Muscle of arm (tissue), 12 donors: ENCODE data around the gene POLR3K. TPM values are rescaled to one million over a fixed set of nuclear protein-coding genes. Genes with fewer than 3 reads are reported as not detected.

ENCODE experiments used
- DNase-seq: peaks from one replicate; pipeline ENCODE4 v3.0.0-alpha.2; 2013
- polyA plus RNA-seq, 12 donors: library from polyadenylated mRNA; unstranded; fragments of 120-200 nt; gene quantifications; one replicate each; pipeline ENCODE4 v1.2.1, GENCODE V29; 2013; ENCODE audit not compliant: insufficient read length in 12 of 12

Gene POLR3K
- polyA plus RNA-seq, 12 donors, result 6.0 to 13.5 (median 7.8) TPM; not detected in 1

GRCh38 chr16:67183-67791, 13.9 kb upstream of the POLR3K start:
- DNase-seq, result no peak

DNA sequence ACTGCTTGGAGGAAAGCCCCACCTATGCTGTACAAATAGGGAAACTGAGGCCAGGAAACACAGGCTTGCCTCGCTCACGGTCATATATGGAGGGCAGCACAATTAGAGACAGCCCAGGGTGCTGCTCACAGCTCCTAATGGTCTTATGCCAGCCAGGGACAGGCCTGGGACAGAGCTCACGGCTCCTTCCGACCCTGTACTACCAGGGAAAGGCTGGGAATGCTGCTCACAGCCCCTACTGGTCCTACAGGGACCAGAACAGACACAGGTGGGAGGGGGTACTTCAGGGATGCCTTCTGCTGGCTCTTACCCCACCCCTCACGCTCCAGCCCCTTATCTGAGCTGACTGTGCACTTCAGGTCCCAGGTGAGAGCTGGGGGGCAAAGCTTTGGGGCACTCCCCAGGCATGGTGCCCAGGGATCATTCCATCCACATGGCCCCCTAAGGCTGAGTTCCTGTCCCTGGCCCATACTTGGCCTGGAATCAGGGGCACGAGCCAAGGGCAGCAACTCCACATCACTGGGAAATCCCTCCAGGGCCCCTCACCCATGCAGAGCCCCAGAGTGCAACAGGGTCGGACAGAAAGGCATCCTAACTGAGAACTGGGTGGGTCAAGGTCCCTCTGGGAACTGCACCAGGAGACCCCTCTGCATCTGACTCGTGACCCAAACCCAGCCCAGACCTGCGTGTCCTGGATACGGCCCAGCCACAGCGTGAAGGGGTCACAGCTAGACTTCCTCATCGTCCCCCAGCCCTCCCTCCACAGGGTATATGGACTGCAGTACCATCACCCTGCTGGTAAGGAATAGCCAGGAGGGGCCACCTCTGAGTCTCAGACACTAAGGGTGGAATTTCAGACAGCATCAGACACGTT, 13.1 kb upstream of the POLR3K start:
- no peak for DNase-seq

GRCh38 chr16:65745-66144, 12.3 kb upstream of the POLR3K start:
- no peak for DNase-seq

- no peak for DNase-seq
Observed at GRCh38 chr16:64914-65255, 11.5 kb upstream of the POLR3K start.

DNA sequence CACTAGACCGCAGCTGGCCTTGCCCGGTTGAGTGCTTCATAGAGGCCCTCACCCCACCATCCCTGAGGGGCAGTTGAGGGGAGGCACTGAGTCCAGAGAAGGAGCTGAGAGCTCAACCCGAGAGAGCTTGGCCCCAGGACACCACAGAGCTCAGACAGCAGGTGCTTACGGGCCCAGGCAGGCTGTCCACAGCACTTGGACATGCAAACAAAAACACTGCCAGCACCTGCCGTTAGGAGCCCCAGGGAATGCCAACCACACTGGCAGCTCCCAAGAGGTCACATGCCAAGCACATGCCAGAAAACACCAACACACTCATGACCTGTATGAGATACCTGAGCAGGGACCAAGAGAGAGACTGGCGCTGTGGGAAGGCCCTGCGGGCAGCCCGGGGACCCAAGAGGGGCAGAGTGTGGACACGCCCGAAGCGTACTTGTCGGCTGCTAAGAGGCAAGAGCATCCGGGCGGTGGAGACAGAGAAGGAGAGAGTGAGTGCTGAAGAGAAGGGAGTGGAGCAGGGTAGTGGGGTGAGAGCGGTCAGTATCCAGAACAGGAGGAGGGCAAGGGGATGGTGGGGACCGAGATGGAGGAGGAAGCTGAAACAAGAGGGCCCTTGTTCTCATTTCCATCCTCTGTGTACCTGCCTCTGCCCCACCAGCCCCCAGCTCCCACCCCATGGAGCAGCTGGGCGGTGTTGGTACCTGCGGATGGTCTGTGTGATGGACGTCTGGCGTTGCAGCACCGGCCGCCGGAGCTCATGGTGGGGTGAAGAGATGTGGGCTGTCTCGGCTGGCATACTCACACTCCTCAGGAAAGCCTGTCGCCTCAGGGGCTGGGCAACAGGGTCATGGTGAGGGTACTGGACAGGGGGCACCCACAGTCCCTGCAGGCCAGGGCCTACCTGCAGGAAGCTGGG, 10.8 kb upstream of the POLR3K start:
- DNase-seq, result no peak

- no peak for DNase-seq
Observed at GRCh38 chr16:63466-63865, 10.1 kb upstream of the POLR3K start.

GRCh38 chr16:62968-63391, 9.6 kb upstream of the POLR3K start:
- no peak for DNase-seq

DNA sequence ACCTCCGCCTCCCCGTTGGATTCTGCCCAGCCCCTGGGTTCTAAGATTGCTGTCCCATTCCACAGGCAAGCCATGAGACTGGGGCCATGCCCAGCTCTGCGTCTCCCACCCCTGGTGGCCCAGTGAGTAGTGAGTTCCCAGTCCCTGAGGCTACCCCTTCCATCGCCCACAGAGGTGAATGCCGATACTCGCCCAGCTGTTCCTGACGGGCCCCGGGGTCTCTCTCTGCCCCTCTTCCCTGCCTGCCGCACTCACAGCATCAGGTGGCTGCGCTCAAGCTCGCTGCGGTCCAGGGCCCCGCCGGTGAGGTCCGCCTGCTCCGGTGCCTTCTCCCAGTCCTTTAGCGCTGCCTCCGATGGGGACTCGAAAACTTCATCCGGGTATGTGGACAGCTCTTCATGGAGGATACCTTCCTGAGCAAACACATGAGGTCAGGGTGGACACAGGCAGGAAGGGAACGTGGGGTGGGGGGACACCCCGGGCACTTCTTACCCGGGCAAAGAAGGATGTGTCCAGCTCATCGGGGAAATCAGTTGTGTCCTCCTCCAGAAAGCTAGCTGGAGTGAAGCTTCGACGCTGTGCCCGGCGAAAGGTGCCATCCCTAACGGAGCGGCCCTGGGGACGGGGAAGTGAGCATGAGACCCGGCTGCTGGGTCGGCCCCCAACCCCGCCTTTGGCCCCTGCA, 9.0 kb upstream of the POLR3K start:
- no peak for DNase-seq

GRCh38 chr16:61879-62281, 8.5 kb upstream of the POLR3K start:
- DNase-seq, result no peak

- DNase-seq, result no peak
Observed at GRCh38 chr16:60929-61878, 7.8 kb upstream of the POLR3K start.

- no peak for DNase-seq
Observed at GRCh38 chr16:60166-60565, 6.8 kb upstream of the POLR3K start.

DNA sequence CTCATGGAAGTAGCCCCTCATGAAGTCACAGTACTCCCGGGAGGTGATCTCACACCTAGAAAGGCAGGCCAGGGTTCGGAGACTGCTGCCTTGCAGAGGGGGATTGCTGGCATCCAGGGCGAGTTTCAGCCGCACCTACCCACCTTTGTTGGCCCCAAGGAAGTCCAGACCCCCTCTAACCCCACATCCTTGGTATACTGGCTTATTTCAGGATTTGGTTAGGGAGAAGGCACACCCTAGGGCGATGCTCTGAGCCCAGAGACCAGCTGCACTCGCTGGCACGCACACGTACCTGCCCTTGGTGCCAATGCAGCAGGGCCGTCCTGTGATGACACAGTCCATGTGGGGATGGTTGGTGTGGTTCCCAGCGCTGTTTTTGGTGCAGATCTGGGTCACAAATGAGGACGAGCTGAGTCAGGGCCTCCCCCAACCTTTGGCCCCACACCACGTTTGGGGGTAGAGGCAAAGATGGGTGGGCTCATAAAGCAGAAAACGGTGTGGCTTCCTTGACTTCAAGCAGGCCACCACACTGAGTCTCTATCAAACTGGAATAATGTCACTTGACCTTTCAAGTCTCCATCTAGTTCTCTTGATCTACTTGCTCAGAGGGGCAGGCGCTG, 6.1 kb upstream of the POLR3K start:
- DNase-seq, result no peak

GRCh38 chr16:58491-59439, 5.4 kb upstream of the POLR3K start:
- DNase-seq, result no peak

DNA sequence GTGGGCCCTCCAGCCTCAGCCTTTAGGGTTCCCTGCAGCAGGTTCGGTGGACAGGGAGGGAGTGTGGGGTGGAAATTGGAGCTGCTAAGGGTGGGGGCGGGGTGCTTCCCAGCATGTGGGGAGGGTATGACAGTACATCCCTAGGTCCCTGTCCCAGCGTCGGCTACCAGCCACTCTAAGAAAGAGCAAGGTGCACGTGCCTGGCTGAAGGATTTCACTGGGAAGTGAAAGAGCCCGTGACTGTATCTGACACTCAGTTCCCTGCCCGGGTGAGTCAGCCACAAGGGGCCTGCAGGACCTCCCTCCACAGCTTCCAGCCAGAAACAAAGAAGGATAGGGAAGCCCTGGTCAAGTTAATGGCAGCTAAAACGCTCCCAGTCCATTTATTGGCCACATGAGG, 4.3 kb upstream of the POLR3K start:
- no peak for DNase-seq

GRCh38 chr16:56231-56927, 3.0 kb upstream of the POLR3K start:
- no peak for DNase-seq

- no peak for DNase-seq
Observed at GRCh38 chr16:55571-56136, 2.2 kb upstream of the POLR3K start.

GRCh38 chr16:54237-54581, 801 bp upstream of the POLR3K start:
- DNase-seq, result no peak
